22Rv1 (cell line): ENCODE measurements around the gene C19orf44.
"Not testable (repeated sequence)": the region's sequence is repeated elsewhere in the genome, so short reads cannot be mapped to it uniquely, and the experiment has no call there.

Source experiments
- H3K27ac ChIP-seq: fragments of 450-650 bp; 2 replicates; pipeline ENCODE4 v1.5.1; 2017
- CTCF ChIP-seq: fragments of 450-650 bp; IDR thresholded peaks from 2 replicates; pipeline ENCODE4 v1.5.1; 2017; ENCODE audit warnings: mild to moderate bottlenecking
- ZFX ChIP-seq: fragments of 450-650 bp; IDR thresholded peaks from 2 replicates; pipeline ENCODE4 v1.6.1; 2017; ENCODE audit warnings: antibody characterized with exemption, borderline replicate concordance

Gene C19orf44

GRCh38 chr19:16461630-16462051, 34.6 kb upstream of the C19orf44 start:
- no peak for TF ChIP-seq CTCF
- TF ChIP-seq ZFX, result no peak
- H3K27ac ChIP-seq, result no peak overlapping the region

GRCh38 chr19:16462757-16463250, 33.4 kb upstream of the C19orf44 start:
- TF ChIP-seq ZFX (no peak), CTCF (no peak)
- H3K27ac ChIP-seq, result no peak overlapping the region

- no peak overlapping the region for H3K27ac ChIP-seq
- TF ChIP-seq CTCF (no peak), ZFX (no peak)
Measured at GRCh38 chr19:16463341-16463990, 32.7 kb upstream of the C19orf44 start.

GRCh38 chr19:16463991-16464575, 32.1 kb upstream of the C19orf44 start:
- no peak for TF ChIP-seq ZFX
- TF ChIP-seq CTCF, result no peak

GRCh38 chr19:16465239-16465638, 31.0 kb upstream of the C19orf44 start:
- TF ChIP-seq ZFX, result no peak
- TF ChIP-seq CTCF, result no peak
- H3K27ac ChIP-seq, result no peak overlapping the region

More at GRCh38 chr19:16463991-16464575, 32.1 kb upstream of the C19orf44 start:
- no peak overlapping the region for H3K27ac ChIP-seq

GRCh38 chr19:16466802-16467427, 29.3 kb upstream of the C19orf44 start:
- not testable (repeated sequence) for H3K27ac ChIP-seq

GRCh38 chr19:16467581-16467980, 28.6 kb upstream of the C19orf44 start:
- no peak for TF ChIP-seq ZFX
- TF ChIP-seq CTCF, result no peak
- no peak overlapping the region for H3K27ac ChIP-seq
